ENCODE measurements around the gene MPZL1.

GRCh38 chr1:167839009-167839408 is 117.2 kb downstream of the MPZL1 start:
- TF ChIP-seq EP300 (IDR thresholded peaks at IDR 0.05; ENCODE audit: borderline replicate concordance) (no peak), TAF1 (IDR thresholded peaks at IDR 0.05; ENCODE audit: low read depth) (no peak), TEAD4 (IDR thresholded peaks at IDR 0.05) (no peak), RAD21 (IDR thresholded peaks at IDR 0.05; ENCODE audit: low read depth) (no peak), FOXM1 (IDR thresholded peaks at IDR 0.05; ENCODE audit: borderline replicate concordance, low read depth) (no peak), EGR1 (IDR thresholded peaks at IDR 0.05) (no peak), CREB1 (IDR thresholded peaks at IDR 0.05; ENCODE audit: low read depth) (no peak), REST (IDR thresholded peaks at IDR 0.05; ENCODE audit: low read depth) (no peak), MAX (IDR thresholded peaks at IDR 0.05) (no peak), CEBPB (IDR thresholded peaks at IDR 0.05) (no peak), YY1 (IDR thresholded peaks at IDR 0.05; ENCODE audit: low read depth) (no peak), TCF12 (IDR thresholded peaks at IDR 0.05; ENCODE audit: low read depth) (no peak)
